ENCODE measurements around the gene KRTAP10-5.

Gene KRTAP10-5

DNA sequence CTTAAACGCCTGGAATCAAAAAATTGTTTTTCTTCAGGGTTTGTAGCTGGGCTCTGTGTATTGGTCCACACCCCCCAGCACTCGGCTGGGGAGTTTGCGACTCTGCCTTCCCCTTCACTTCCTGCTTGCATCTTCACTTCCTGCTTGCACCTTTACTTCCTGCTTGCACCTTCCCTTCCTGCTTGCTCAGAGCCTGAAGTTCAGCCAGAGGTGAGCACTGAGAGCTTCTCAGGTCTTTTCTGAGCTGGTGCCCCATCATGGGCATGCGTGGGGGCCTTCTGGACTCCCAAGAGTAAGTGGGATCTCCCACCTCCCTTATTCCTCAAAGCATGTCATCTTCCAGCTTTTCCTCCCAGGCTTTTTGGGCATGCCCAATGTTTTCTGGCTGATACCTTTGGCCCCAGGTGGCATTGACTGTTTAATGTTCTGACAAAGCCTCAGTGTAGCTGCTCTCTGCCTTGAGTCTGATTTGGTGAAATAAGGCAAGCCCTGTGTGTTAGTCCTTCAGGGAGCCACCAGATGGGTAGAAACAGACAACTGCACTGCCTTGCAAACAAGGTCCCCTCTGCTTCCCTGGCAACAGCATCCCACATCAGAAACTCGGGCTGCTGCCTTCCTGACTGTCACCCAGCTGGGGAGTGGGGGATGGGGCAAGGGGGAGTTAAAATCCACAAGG, 32.6 kb downstream of the KRTAP10-5 start:
- DNase-seq: peak; percentile 51

DNA sequence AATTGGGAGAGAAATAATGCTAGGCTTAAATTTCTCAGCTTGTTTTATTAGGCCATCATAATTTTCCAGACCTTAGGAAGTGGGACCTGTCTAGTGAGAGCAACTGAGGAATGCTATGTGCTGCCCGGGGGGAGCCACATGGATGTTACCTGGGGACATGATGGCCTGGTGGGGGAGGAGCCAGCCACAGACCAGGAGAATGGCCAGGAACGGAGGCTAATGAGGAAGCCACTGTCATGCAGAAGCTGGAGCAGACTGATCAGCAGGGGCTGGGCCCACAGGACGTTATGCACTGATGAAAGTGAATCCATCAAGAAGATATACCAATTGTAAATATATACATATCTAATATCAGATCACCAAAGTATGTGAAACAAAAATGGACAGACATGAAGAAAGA, 35.8 kb downstream of the KRTAP10-5 start:
- peak; percentile 23 for DNase-seq

DNA sequence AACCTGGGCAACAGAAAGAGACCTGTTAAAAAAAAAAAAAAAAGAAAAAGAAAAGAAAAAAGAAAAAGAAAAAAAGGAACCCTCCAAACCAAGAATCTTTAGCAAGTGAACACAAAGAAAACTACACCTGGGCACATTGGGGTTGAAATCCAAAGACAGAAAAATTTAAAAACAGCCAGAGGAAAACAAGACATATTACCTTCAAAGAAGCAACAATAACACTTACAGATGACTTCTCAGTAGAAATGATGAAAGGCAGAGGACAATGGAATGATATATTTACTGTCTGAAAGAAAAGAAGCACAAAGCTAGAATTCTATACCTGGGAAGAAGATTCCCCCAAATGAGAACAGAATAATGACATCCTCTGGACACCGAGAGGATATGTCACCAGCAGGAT, 37.7 kb downstream of the KRTAP10-5 start:
- no peak for DNase-seq

DNA sequence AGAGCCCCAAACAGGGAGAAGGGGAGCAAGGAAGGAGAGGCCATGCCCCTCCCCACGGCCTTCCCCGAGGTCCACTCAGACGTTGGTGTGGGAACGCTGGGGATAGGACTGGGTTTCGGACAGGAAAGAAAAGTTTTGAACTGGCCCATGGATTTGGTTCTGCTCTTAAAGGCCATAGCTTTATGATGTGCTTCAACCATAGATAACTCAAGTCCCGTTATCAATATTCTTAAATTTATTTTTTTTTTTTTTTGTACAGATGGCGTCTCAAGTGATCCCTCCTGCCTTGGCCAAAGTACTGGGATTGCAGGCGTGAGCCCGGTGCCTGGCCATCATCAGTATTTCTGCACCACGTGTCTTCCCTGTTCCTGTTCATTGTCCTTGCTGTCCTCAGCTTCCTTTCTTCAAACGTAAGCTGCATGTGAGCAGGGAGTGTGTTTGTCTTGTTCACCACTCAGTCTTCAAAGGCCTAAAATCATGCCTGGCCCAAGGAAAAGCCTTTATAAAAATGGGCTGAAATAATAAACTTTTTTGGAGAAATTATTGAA, 39.6 kb downstream of the KRTAP10-5 start:
- no peak for DNase-seq

DNA sequence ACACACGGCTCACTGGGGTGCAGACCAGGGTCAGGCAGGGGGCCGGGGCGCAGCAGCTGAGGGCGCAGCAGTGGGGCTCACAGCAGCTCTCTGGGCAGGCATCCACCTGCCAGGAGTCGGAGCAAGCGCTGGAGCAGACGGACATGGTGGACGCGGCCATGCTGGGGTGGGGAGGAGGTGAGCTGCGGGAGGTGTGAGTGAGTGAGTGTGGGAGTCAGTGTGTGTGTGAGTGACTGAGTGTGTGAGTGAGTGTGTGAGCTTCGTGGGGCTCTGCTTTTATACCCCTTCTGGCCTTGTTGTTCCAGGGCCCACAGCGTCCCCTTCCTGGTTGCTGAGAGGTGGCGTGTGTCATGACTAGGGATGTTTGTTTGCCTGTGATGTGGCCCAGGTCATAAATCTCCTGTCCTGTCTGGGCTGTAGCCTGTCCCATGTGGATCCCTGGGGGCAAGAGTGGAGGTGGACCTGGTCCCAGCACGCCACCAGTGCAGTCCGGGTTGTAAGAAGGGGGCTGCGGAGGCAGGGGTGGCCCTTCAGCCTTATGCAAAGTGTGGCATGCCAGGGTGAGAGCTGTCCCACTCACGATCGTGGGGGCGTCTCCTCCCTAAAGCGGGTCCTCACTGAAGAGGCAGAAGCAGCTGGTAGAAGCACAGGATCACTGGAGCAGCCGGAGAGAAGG, 40.3 kb downstream of the KRTAP10-5 start, which contains the start of gene KRTAP10-1:
Gene KRTAP10-1, minus strand, starts transcription at position 205 of the 676 bp plus-strand sequence. Its CDS starts 45 bp downstream, at position 160.
- DNase-seq: peak; percentile 20

DNA sequence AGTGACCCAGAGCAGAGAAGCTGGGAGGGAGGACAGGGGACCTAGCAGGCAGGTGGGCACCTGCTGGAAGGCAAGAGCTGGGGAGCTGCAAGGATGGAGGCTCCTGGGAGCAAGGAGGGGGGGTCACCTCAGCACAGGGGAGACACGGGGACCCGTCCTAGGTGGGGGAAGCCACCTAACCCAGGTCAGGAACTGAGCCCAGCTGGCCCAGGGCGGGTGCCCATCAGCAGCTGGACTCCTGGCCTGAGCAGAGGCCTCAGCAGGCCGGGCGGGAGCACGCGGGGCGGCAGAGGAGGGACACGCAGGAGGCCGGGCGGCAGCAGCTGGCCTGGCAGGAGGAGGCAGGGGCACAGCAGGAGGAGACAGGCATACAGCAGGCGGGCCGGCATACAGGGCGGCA, 41.4 kb downstream of the KRTAP10-5 start:
- peak; percentile 23 for DNase-seq

DNA sequence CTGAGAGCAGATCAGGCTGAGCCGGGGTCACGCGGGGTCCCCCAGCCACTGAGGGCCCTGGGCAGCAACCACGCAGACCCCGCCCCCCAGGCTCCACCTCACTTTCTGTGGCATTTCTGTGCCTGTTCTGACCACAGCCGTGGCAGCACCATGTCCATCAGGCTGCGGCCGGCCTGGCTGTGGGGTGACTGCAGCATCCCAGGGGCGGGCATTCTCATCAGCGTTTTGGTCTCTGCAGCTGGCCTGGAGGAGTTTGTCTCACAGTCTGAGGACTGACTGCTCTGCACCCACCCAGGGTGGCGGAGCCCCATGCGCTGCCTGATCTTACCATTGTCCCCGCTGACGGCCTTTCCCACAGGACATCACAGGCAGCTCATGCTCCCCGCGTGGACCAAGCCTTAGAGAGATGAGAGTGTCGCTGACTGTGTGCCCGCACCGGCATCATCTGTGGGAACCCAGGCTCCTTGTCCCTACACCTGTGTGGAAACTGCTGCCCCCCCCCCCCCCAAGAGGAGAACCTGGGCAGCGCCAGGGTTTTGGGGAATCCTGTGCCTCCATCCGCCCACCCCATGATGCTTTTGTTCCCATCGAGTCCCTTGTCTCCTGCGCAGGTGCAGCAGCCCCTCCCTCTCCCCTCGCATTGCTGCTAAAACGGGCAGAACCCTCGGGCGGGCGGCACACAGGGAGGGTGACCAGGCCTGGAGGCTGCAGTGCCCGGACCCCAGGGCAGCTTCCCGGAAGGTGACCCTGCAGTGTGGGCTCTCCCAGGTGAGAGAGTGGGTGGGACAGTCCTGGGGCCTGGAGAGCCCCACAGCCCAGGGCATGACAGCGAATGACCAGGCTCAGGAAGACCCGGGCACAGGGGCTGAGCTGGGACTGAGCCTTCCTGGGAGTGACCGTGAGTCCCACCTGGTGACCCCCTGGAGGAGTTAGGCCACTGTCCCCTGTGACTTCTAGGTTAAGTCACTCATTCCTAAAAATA, 42.2 kb downstream of the KRTAP10-5 start:
- peak; percentile 33 for DNase-seq

DNA sequence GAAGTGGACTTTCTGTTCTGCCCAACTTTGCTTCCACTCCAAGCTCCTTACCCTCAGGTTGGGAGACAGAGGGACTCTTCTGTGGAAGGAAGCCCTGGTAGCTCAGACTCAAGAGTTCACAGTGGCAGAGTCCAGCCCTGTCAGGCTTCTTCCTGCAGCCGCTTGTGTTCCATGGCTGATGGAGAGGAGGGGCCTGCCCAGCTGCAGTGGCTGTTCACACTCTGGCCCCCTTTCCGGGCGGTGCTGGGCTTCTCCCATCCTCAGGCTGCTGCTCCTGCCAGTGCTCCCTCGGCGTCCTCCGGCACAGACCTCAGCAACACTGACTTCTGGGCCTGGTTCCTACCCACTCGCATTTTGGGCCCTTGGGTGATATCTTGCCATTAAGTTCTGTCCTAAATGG, 44.4 kb downstream of the KRTAP10-5 start:
- no peak for DNase-seq

DNA sequence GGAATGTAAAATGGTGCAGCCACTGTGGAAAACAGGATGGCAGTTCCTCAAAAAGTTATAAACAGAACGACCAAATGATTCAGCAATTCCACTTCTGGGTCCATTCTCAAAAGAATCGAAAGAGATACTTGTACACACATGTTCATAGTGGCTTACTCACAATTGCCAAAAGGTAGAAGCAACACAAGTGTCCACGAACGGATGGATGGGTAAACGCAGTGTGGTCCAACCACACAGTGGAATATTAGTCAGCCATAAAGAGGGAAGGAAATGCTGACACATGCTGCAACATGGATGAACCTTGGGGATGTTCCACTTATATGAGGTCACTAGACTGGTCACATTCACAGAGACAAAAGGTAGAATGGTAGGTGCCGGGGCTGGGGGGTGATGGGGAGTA, 45.7 kb downstream of the KRTAP10-5 start:
- no peak for DNase-seq

DNA sequence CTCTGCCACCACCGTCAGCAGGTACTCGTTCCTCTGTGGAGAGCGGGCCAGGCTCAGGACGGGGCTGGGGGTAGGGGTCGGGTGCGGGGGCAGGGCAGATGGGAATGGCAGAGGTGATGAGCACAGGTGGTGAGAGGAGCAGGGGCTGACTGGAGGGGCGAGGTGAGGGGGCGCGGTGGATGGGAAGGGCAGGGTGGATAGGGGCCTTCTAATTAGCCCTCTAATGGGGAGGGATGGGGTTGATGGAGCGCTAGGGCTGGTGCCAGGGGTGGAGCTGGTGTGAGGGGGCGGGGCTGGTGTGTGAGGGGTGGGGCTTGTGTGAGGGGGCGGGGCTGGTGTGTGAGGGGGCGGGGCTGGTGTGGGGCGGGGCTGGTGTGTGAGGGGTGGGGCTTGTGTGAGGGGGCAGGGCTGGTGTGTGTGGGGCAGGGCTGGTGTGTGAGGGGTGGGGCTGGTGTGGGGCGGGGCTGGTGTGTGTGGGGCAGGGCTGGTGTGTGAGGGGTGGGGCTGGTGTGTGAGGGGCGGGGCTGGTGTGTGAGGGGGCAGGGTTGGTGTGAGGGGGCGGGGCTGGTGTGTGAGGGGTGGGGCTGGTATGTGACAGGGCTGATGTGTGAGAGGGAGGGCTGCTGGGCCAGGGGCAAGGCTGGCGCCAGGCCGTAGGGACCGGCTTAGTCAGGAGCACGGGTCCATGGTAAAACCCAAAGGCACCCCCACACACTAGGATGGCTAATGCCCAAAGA, 46.3 kb downstream of the KRTAP10-5 start:
- DNase-seq: no peak

DNA sequence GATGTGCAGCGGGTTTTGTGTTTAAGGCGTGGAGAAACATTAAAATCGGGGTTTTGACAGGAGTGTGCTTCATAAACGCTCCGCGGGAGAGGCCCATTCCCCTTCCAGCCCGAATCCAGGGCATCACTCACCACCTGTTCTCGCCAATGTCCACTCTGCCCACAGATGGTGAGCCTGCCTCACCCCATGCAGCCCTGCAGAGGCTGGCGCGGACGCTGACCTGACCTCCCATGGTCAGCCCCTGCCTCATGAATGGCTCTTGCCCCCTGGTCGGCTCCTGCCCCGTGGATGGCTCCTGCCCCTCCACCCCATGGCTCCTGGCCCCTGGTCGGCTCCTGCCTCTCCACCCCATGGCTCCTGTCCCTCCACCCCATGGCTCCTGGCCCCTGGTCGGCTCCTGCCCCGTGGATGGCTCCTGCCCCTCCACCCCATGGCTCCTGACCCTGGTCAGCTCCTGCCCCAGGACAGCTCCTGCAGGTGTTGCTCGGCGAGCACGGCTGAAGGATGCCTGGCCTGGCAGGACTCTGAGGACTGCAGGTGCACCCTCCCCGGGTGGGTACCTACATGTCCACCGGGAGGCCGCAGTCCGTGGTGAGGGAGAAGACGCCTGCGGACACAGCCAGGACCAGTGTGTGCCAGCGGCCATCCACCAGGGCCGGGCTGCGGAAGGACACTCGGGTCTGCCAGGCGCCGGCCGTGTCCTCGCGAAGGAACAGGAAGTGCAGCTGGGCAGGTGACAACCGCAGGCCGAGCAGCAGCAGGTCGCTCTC, 47.1 kb downstream of the KRTAP10-5 start:
- no peak for DNase-seq

DNA sequence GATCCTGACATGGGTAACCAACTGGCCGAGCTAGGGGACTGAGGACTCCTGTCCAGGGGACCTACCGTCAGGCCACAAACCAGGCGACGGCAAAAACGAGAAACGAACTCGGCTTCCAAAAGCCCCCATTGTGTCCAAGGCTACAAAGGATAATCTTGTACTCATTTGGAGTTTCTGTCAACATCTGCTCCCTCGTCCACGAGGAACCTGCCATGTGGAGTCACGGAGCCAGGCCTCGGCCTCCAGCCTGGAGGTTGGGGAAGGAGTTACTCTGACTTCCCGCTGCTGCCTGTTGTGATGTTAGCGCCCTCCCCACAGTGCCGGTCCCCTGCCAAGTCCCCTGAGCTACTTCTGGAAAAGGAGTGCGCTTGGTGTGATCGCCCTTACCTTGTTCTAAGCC, 47.7 kb downstream of the KRTAP10-5 start:
- no peak for DNase-seq

DNA sequence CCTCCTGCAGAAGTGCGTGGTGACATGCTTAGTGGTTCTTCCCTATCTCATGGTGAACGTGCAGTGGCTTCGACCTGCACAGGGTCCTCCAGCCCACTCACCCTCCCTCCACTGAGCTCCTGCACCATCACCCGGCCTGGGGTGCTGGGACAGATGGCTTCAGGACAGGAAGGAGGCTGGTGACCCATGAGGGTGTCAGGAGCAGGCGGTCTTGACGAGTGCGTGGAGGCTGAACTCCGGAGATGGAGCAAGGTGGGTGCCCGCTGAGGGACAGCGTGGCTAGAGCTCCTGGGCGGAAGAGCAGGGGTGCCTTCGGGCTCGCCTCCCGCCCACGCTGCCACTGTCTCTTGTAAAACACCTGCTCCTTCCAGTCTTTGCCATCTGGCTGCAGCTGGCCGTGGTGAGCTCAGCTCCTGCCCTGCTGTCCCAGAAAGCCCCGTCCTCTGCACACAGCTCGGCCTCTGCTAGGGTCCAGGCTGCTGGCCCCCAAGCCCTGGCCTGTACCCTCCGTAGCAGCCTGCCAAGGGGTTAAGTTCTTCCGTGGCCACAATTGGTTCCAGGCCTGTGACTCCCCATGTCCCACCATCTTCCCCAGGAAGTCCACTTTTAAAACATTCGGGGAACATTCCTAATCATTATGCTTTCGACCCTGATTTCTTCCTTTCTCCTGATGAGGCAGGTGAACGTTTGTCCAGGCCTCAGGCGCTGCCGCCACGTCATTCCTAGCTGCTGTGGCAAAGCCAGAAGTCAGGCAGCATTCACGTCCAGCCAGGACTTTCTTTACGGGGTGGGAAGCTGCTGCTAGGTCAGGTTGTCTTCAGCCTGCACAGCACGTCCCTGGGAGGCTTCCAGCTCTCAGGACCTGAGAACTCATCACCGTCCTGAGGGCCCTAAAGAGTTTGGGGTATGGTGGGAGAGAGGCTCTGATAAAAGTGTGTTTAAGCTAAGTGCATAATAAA, 48.5 kb downstream of the KRTAP10-5 start:
- DNase-seq: no peak

DNA sequence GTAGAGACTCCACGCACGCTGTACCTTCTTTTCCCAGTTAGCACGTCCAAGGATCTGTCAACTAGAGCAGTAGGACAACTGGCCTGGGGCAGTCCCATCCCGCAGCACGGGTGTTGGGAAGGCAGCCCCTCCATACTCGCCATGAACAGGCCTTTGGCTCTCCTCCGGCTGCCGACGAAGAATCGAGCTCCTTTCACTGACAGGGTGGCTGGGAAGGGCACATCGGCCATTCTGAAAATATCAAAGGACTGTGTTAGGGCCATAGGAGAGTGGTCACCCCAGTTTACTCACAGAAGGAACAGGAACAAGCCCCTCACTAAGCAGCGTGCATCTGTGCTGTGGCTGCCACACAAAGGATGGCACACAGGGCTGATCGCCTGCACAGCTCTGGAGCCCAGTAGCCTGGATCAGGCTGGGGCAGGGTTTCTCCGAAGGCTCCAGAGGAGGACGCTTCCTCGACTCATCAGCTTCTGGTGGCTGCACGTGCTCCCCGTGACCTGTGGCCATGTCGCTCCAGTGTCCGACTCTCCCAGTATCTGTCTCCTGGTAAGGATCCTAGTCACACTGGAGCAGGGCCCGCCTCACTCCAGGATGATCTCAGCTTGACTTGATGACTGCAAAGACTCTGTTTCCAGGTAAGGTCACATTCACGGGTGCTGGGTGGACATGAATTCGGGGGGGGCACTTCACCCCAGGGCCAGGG, 49.4 kb downstream of the KRTAP10-5 start:
- DNase-seq: no peak

DNA sequence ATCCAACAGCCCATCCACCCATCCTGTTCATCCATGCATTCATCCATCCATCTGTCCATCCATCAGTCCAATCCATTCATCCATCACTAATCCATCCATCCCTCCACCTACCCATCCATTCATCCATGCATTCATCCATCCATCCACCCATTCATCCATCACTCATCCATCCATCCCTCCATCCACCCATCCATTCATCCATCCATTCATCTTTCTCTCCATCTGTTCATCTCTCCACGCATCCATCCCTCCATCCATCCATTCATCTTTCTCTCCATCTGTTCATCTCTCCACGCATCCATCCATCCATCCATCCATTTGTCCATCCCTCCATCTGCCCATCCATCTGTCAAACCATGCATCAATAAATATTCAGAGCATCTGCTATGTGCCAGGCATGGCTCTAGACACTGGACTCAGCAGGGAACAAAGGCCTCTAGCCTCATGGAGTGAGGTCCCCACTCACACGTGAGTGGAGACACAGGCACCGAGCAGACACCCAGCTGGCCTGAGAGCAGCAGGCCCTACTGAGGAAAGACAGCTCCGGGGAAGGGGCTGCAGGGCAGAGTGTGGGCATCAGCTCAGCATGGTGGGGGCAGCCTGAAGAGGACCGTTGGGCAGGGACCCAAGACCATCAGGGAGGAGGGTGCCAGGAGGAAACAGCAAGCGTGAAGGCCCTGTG, 50.0 kb downstream of the KRTAP10-5 start:
- no peak for DNase-seq

DNA sequence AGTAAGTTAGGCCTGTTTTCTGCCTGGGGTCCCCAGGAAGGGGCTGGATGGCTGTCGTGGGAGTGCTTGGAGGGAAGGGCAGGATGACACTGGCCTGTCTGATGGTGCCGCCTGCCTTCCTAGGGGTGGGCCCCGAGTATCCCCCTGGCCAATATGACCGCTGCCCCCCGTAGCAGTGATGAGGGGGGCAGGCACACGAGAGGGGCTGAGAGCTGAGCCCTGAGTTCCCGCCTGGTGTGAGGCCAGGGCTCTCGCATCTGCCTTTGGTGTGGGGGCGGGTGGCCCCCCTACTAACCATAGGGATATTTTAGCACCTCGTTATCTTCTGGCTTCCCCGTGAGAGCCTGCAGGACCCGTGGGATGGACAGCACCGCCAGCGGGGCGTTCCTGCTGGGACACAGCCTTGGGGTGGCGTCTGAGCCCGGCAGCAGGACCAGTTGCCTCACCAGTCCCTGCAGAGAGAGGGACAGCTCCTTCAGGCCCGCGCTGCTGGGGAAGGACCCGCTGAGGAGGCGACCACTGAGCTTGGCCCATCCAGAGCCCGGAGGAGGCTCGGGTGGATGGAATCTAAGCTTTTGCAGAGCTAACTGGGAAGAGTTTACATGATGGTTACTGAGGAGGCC, 50.8 kb downstream of the KRTAP10-5 start:
- DNase-seq: no peak

Measured in activated CD8-positive, alpha-beta memory T cell treated with anti-CD3 and anti-CD28 coated beads, Interleukin-2, amount 50 U/mL, for 48 hours (primary cell).